Keratinocyte (primary cell): ENCODE measurements around the gene ELK3. TPM values are rescaled to one million over a fixed set of nuclear protein-coding genes. Genes with fewer than 3 reads are reported as not detected.

ENCODE experiments used
- DNase-seq: peaks from one replicate; pipeline ENCODE4 v3.0.0-alpha.2; 2011; ENCODE audit warnings: low read depth, missing footprints, low spot score
- FAIRE-seq: peaks from 2 replicates; lab custom pipeline; 2011; peaks lifted over from hg19 to GRCh38; lab: Jason Lieb, UNC
- H2AFZ ChIP-seq: 2 replicates; pipeline ENCODE4 v1.6.0; 2012; ENCODE audit warnings: low read length, control low read depth, inconsistent platforms; ENCODE audit not compliant: control insufficient read depth
- H3K27ac ChIP-seq: 2 replicates; pipeline ENCODE4 v1.5.1; 2011; ENCODE audit warnings: low read length; ENCODE audit not compliant: control insufficient read depth, insufficient read depth
- H3K27me3 ChIP-seq: 3 replicates; pipeline ENCODE4 v1.6.0; 2011; ENCODE audit warnings: low read length; ENCODE audit not compliant: control insufficient read depth, insufficient read depth; ENCODE audit errors: extremely low read depth
- H3K36me3 ChIP-seq, 2 experiments: 2 replicates in 1 of 2; 3 replicates in 1 of 2; pipeline ENCODE4 v1.5.1; 2011; ENCODE audit warnings: low read length in 2 of 2, mild to moderate bottlenecking in 1 of 2; ENCODE audit not compliant: control insufficient read depth in 2 of 2, insufficient read depth in 2 of 2; ENCODE audit errors: extremely low read depth in 1 of 2
- H3K4me1 ChIP-seq: 3 replicates; pipeline ENCODE4 v1.5.1; 2011; ENCODE audit warnings: low read length; ENCODE audit not compliant: control insufficient read depth, insufficient read depth; ENCODE audit errors: extremely low read depth
- H3K4me2 ChIP-seq: 3 replicates; pipeline ENCODE4 v1.6.0; 2011; ENCODE audit warnings: low read depth, low read length; ENCODE audit not compliant: control insufficient read depth, insufficient read depth; ENCODE audit errors: extremely low read depth
- H3K4me3 ChIP-seq, 3 experiments: fragments of 200-600 bp in 1 of 3; sonication (generic) in 1 of 3; 2 replicates in 2 of 3; 3 replicates in 1 of 3; pipeline ENCODE4 v1.5.1; 2011 to 2016; ENCODE audit warnings: low read length in 3 of 3, mild to moderate bottlenecking in 3 of 3, control low read depth in 2 of 3, inconsistent platforms in 1 of 3, low read depth in 1 of 3, mixed read lengths in 1 of 3, mixed run types in 1 of 3, moderate library complexity in 1 of 3; ENCODE audit not compliant: control insufficient read depth in 2 of 3, insufficient read depth in 2 of 3; ENCODE audit errors: extremely low read depth in 1 of 3
- H3K79me2 ChIP-seq: 2 replicates; pipeline ENCODE4 v1.6.0; 2012; ENCODE audit warnings: low read length; ENCODE audit not compliant: control insufficient read depth, insufficient read depth
- H3K9ac ChIP-seq: 3 replicates; pipeline ENCODE4 v1.6.0; 2011; ENCODE audit warnings: low read length; ENCODE audit not compliant: control insufficient read depth, insufficient read depth; ENCODE audit errors: extremely low read depth
- H3K9me1 ChIP-seq: 3 replicates; pipeline ENCODE4 v1.6.0; 2011; ENCODE audit warnings: low read length; ENCODE audit not compliant: control insufficient read depth, insufficient read depth; ENCODE audit errors: extremely low read depth
- H3K9me3 ChIP-seq: 2 replicates; pipeline ENCODE4 v1.5.1; 2012; ENCODE audit warnings: low read depth, low read length; ENCODE audit not compliant: control insufficient read depth
- H4K20me1 ChIP-seq: 3 replicates; pipeline ENCODE4 v1.6.0; 2011; ENCODE audit warnings: low read length; ENCODE audit not compliant: control insufficient read depth, insufficient read depth; ENCODE audit errors: extremely low read depth
- CTCF ChIP-seq, 3 experiments: IDR thresholded peaks in 1 of 3; conservative IDR thresholded peaks in 1 of 3; optimal IDR thresholded peaks in 1 of 3; 2 replicates in 2 of 3; 3 replicates in 1 of 3; pipeline versions ENCODE3 to v1.5.1; 2011; ENCODE audit warnings: low read length in 3 of 3, mild to moderate bottlenecking in 3 of 3, moderate library complexity in 2 of 3, control low read depth in 1 of 3, inconsistent platforms in 1 of 3; ENCODE audit not compliant: insufficient read depth in 2 of 3; ENCODE audit errors: extremely low read depth in 1 of 3
- EZH2 ChIP-seq: IDR thresholded peaks from one replicate; pipeline ENCODE4 v1.6.1; 2012; ENCODE audit warnings: inconsistent platforms, mild to moderate bottlenecking, low read length, moderate library complexity
- dilution Hi-C: fragments of 300-500 bp; cut with MboI; formaldehyde crosslinking; loops from one replicate; pipeline ENCODE4 v1.7.0; 2020; ENCODE audit warnings: low sequenced_read_pairs; ENCODE audit not compliant: extremely low pct_ligation_motif_present
- polyA plus RNA-seq, 5 experiments: library from polyadenylated mRNA; depleted of rRNA in 3 of 5; stranded (reverse) in 3 of 5; stranded (forward) in 1 of 5; unstranded in 1 of 5; fragments of >200 nt; gene quantifications; 1 replicate in 1 of 5; 2 replicates in 3 of 5; 3 replicates in 1 of 5; pipeline versions ENCODE4 v1.2.1 to v1.2.3, GENCODE V29; 2011 to 2012; ENCODE audit warnings: missing spikeins in 2 of 5, low read depth in 1 of 5, low replicate concordance in 1 of 5

The ELK3 gene
- polyA plus RNA-seq, 1 donor (not counting 4 experiments of a cell fraction or from before 2014, with no cell fraction given) = 28.2 TPM

GRCh38 chr12:96204381-96204780 lies 10.2 kb downstream of the ELK3 start:
- Histone ChIP-seq H3K4me2 (no peak overlapping the region), H3K9me1 (peaks cover 7% of the 10 kb centered on the region), H3K4me3 (no peak overlapping the region), H3K79me2 (peaks cover 99% of the 10 kb centered on the region), H3K36me3 (peaks cover 6 to 31% of the 10 kb centered on the region in 2 experiments), H2AFZ (no peak overlapping the region), H4K20me1 (no peaks in the 10 kb centered on the region), H3K9me3 (peaks cover 9% of the 10 kb centered on the region), H3K4me1 (peaks cover 22% of the 10 kb centered on the region), H3K9ac (no peak overlapping the region), H3K27me3 (no peaks in the 10 kb centered on the region), H3K27ac (no peak overlapping the region)
- no peak for FAIRE-seq
- no peak for TF ChIP-seq EZH2
- TF ChIP-seq CTCF (optimal IDR thresholded peaks at IDR 0.05 in 1 of 3, IDR thresholded peaks at IDR 0.05 in 1 of 3, conservative IDR thresholded peaks at IDR 0.05 in 1 of 3; ENCODE audit: extremely low read depth in 1 of 3, insufficient read depth in 2 of 3, low read length in 3 of 3) = no peak
- no peak for DNase-seq
- dilution Hi-C loops = no loop called here

DNA sequence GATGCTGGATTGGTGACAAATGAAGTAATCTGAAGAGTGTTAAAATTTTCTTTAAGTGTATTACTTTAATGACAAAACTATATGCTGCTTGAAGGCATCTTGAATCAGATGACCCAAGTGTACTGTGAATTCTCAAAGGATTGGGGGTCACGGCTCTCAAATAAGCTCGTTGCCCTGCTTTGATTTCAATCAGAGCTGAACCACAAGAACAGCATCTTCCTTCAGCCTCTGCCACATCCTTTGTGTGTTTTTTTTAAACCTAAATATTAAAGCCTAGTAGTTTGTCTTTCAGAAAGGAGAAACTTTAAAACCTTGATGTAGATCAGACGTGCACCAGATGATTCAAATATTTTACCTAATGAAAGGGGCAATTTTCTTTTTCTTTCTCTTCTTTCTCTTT lies 11.7 kb downstream of the ELK3 start:
- dilution Hi-C loops = no loop called here
- peaks cover 6 to 31% of the 10 kb centered on the region in 2 experiments for H3K36me3 ChIP-seq

More for the DNA sequence above, 11.7 kb downstream of the ELK3 start:
- TF ChIP-seq EZH2 (no peak), CTCF (optimal IDR thresholded peaks at IDR 0.05 in 1 of 3, IDR thresholded peaks at IDR 0.05 in 1 of 3, conservative IDR thresholded peaks at IDR 0.05 in 1 of 3; ENCODE audit: extremely low read depth in 1 of 3, insufficient read depth in 2 of 3, low read length in 3 of 3) (no peak)
- no peak for FAIRE-seq
- Histone ChIP-seq H3K4me1 (peaks cover 13% of the 10 kb centered on the region), H3K4me2 (no peak overlapping the region), H3K9ac (no peak overlapping the region), H3K4me3 (no peak overlapping the region), H3K79me2 (peaks cover 99% of the 10 kb centered on the region), H2AFZ (no peak overlapping the region), H3K27me3 (no peaks in the 10 kb centered on the region), H3K27ac (no peak overlapping the region), H4K20me1 (no peaks in the 10 kb centered on the region), H3K9me1 (peaks cover 7% of the 10 kb centered on the region), H3K9me3 (peaks cover 9% of the 10 kb centered on the region)
- DNase-seq = no peak
